Measurements from ENCODE around the gene TRIM27.
"Not testable (repeated sequence)": the region's sequence is repeated elsewhere in the genome, so short reads cannot be mapped to it uniquely, and the experiment has no call there.

Gene TRIM27

GRCh38 chr6:28862077-28862476 is 61.7 kb downstream of the TRIM27 start:
- DNase-seq: no peak

DNA sequence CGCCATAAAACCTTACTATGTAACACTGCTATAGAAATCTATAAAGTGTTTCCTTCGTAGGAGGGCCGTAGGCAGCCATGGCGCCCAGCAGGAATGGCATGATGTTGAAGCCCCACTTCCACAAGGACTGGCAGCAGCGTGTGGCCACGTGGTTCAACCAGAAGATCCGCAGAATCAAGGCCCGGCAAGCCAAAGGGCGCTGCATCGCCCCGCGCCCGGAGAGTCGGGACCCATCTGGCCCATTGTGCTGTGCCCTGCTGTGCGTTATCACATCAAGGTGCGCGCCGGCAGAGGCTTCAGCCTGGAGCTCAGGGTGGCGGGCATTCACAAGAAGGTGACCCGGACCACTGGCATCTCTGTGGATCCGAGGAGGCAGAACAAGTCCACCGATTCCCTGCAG is 62.4 kb downstream of the TRIM27 start:
- DNase-seq: no peak

- no peak for DNase-seq
These were observed 63.2 kb downstream of the TRIM27 start for GRCh38 chr6:28860581-28860980.

GRCh38 chr6:28858963-28859362 is 64.8 kb downstream of the TRIM27 start:
- no peak for DNase-seq

DNA sequence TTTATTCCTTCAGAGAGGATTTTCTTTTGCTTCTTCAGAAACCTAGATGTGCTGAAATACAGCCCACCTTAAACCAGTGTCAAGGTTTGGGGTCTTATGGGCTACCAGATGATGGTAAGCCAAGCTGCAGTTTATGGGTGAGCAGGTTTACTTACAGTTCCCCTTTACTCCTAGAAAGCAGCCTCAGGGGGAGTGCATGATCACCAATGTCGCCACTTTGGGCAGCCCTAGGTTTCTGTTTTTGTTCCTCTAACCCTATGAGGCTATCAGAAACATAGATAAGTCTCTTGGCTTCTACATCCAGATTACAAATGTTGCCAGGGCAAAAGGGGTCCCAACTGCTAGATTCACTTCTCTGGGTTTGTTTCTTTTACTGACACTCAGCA is 67.2 kb downstream of the TRIM27 start:
- no peak for DNase-seq

GRCh38 chr6:28854405-28854804 is 69.4 kb downstream of the TRIM27 start:
- not testable (repeated sequence) for DNase-seq

Data from activated CD4-positive, alpha-beta T cell treated with anti-CD3 and anti-CD28 coated beads, Interleukin-2, Interleukin-6, amounts not matched to agents 100 ng/mL and 50 ng/mL, durations not matched to agents 16 hours and 8 hours (primary cell).